GM12878 (cell line): ENCODE results near the gene COPZ1. TPM values are rescaled to one million over a fixed set of nuclear protein-coding genes. Genes with fewer than 3 reads are reported as not detected.

Source experiments
- ATAC-seq: fragments of 200-7000 bp; cut with Tn5 transposase; 3 replicates; pipeline ENCODE4 v1.9.1; 2020; ENCODE audit warnings: mild to moderate bottlenecking, moderate library complexity
- BruUV-seq: library from RNA; stranded (reverse); fragments of 400-500 nt; replicated peaks from 2 replicates; lab custom pipeline; 2021; lab: Mats Ljungman, UMichigan
- CTCF ChIA-PET: fragments of 300-600 bp; sonication (Branson Sonifier 250); formaldehyde crosslinking; extraction: SDS; loops from one replicate; lab custom pipeline; 2021; ENCODE audit warnings: inconsistent platforms; lab: Yijun Ruan, JAX
- POLR2A ChIA-PET: fragments of 350-600 bp; formaldehyde crosslinking; extraction: SDS; loops from one replicate; lab custom pipeline; 2021; ENCODE audit warnings: inconsistent platforms; lab: Charles Lee
- RAD21 ChIA-PET: fragments of 300-600 bp; sonication (Branson Sonifier 250); formaldehyde crosslinking; loops from one replicate; lab custom pipeline; 2023; ENCODE audit warnings: antibody characterized with exemption; ENCODE audit not compliant: unreplicated experiment; lab: Charles Lee
- SMC1A ChIA-PET: fragments of 300-600 bp; sonication (Branson Sonifier 250); formaldehyde crosslinking; loops from one replicate; lab custom pipeline; 2023; ENCODE audit not compliant: unreplicated experiment, uncharacterized antibody; lab: Charles Lee
- DNase-seq: peaks from one replicate; pipeline ENCODE4 v3.0.0-alpha.2; 2011; ENCODE audit warnings: low read depth, low spot score
- FAIRE-seq: peaks from 3 replicates; lab custom pipeline; 2011; peaks lifted over from hg19 to GRCh38; lab: Jason Lieb, UNC
- H2AFZ ChIP-seq: 2 replicates; pipeline ENCODE4 v1.6.0; 2011; ENCODE audit warnings: low read depth, low read length, control low read depth; ENCODE audit not compliant: control insufficient read depth
- H3K27ac ChIP-seq: 2 replicates; pipeline ENCODE4 v1.5.1; 2011; ENCODE audit warnings: control low read depth; ENCODE audit not compliant: control insufficient read depth, insufficient read depth
- H3K27me3 ChIP-seq, 2 experiments: replicated peaks in 1 of 2; 2 replicates each; pipeline versions ENCODE4 v1.6.0 to v1.6.1; 2011; ENCODE audit warnings: low read length in 1 of 2; ENCODE audit not compliant: control insufficient read depth in 2 of 2, insufficient read depth in 2 of 2
- H3K36me3 ChIP-seq, 2 experiments: 2 replicates each; pipeline ENCODE4 v1.5.1; 2011; ENCODE audit warnings: low read length in 1 of 2; ENCODE audit not compliant: control insufficient read depth in 2 of 2, insufficient read depth in 2 of 2
- H3K4me1 ChIP-seq: 2 replicates; pipeline ENCODE4 v1.6.1; 2011; ENCODE audit warnings: mild to moderate bottlenecking, low read length, moderate library complexity, mixed read lengths; ENCODE audit not compliant: control insufficient read depth, insufficient read depth
- H3K4me2 ChIP-seq: 2 replicates; pipeline ENCODE4 v1.6.0; 2011; ENCODE audit warnings: control low read depth; ENCODE audit not compliant: control insufficient read depth, insufficient read depth
- H3K4me3 ChIP-seq: fragments of 200-600 bp; sonication (generic); 2 replicates; pipeline ENCODE4 v1.5.1; 2016
- H3K79me2 ChIP-seq: 2 replicates; pipeline ENCODE4 v1.6.0; 2011; ENCODE audit warnings: low read length; ENCODE audit not compliant: control insufficient read depth, insufficient read depth
- H3K9ac ChIP-seq: 2 replicates; pipeline ENCODE4 v1.8.0; 2011; ENCODE audit warnings: low read length, control low read depth, mixed read lengths; ENCODE audit not compliant: control insufficient read depth, insufficient read depth
- H3K9me3 ChIP-seq: replicated peaks from 3 replicates; pipeline ENCODE4 v1.5.1; 2011; ENCODE audit warnings: mild to moderate bottlenecking, low read length; ENCODE audit not compliant: control insufficient read depth, insufficient read depth
- H4K20me1 ChIP-seq: 2 replicates; pipeline ENCODE4 v1.6.0; 2011; ENCODE audit not compliant: control insufficient read depth, insufficient read depth
- BCL11A ChIP-seq: IDR thresholded peaks from 2 replicates; pipeline ENCODE4 v1.6.1; 2011; ENCODE audit warnings: low read depth, low read length
- FOXK2 ChIP-seq: fragments of 450-650 bp; IDR thresholded peaks from 2 replicates; pipeline ENCODE4 v1.6.1; 2017; ENCODE audit warnings: mild to moderate bottlenecking, moderate library complexity
- HSF1 ChIP-seq: fragments of 150-350 bp; IDR thresholded peaks from 2 replicates; pipeline ENCODE4 v1.6.1; 2014; ENCODE audit warnings: mild to moderate bottlenecking, low read depth, low read length
- IRF5 ChIP-seq: fragments of 450-650 bp; IDR thresholded peaks from 2 replicates; pipeline ENCODE4 v1.6.1; 2017; ENCODE audit warnings: borderline replicate concordance
- NBN ChIP-seq: fragments of 450-650 bp; IDR thresholded peaks from 2 replicates; pipeline ENCODE4 v1.6.1; 2016
- NR2C2 ChIP-seq: IDR thresholded peaks from 2 replicates; pipeline ENCODE4 v1.6.1; 2011; ENCODE audit warnings: borderline replicate concordance, low read depth; ENCODE audit not compliant: control insufficient read depth, insufficient read length
- PAX8 ChIP-seq: fragments of 450-650 bp; IDR thresholded peaks from 2 replicates; pipeline ENCODE4 v1.6.1; 2017; ENCODE audit warnings: mild to moderate bottlenecking, moderate library complexity
- PML ChIP-seq: IDR thresholded peaks from 2 replicates; pipeline ENCODE4 v1.6.1; 2012; ENCODE audit warnings: low read length, inconsistent platforms
- POU2F2 ChIP-seq: IDR thresholded peaks from 3 replicates; pipeline ENCODE4 v1.6.1; 2011; ENCODE audit warnings: low read depth, mild to moderate bottlenecking, low read length, borderline replicate concordance
- SKIL ChIP-seq: fragments of 450-650 bp; IDR thresholded peaks from 2 replicates; pipeline ENCODE4 v1.6.1; 2017; ENCODE audit warnings: mild to moderate bottlenecking, low read depth, inconsistent platforms; ENCODE audit not compliant: poor library complexity, severe bottlenecking
- SMC3 ChIP-seq: IDR thresholded peaks from 2 replicates; pipeline ENCODE4 v1.6.1; 2011; ENCODE audit warnings: low read length, improper control_type of control experiment, borderline replicate concordance
- SPI1 ChIP-seq: IDR thresholded peaks from 2 replicates; pipeline ENCODE4 v1.6.1; 2011; ENCODE audit warnings: low read depth, mild to moderate bottlenecking, low read length, moderate library complexity, borderline replicate concordance; ENCODE audit not compliant: insufficient read depth
- SREBF2 ChIP-seq: IDR thresholded peaks from 2 replicates; pipeline ENCODE4 v1.6.1; 2012; ENCODE audit warnings: mild to moderate bottlenecking, low read length
- STAT1 ChIP-seq: fragments of 450-650 bp; conservative IDR thresholded peaks from 2 replicates; pipeline ENCODE4 v1.6.1; 2014; ENCODE audit warnings: antibody characterized with exemption, mild to moderate bottlenecking
- ZZZ3 ChIP-seq: IDR thresholded peaks from 2 replicates; pipeline ENCODE4 v1.6.1; 2011; ENCODE audit warnings: low read depth; ENCODE audit not compliant: control insufficient read depth, insufficient read length
- WGBS: methylation state at CpG from one replicate; pipeline ENCODE4 v1.1.6; 2016; ENCODE audit warnings: low lambda C conversion rate; ENCODE audit not compliant: insufficient replicate concordance, insufficient coverage; ENCODE audit errors: missing lambda C conversion rate; 5-methylcytosine and 5-hydroxymethylcytosine counted together
- in situ Hi-C: fragments of 300-500 bp; cut with MboI; formaldehyde crosslinking; loops from 9 replicates; pipeline ENCODE4 v1.14.3; 2018; ENCODE audit warnings: mixed read lengths
- intact Hi-C: fragments of 100-400 bp; cut with micrococcal nuclease; formaldehyde crosslinking; loops from one replicate; pipeline ENCODE4 v1.14.2; 2022; ENCODE audit not compliant: unreplicated experiment
- polyA plus RNA-seq, 11 experiments: library from polyadenylated mRNA; depleted of rRNA in 4 of 11; unstranded in 6 of 11; stranded (reverse) in 5 of 11; fragments of >200 nt; fragmentation: Nextera tagmentation in 4 of 11; fragmentation: Illumina TruSeq in 1 of 11; extraction: Ambion mirVana in 4 of 11; extraction: Trizol in 1 of 11; gene quantifications; 1 replicate in 1 of 11; 2 replicates in 10 of 11; pipeline versions ENCODE4 v1.2.1 to v1.2.3, GENCODE V29; 2011 to 2016; ENCODE audit warnings: inconsistent platforms in 2 of 11, missing spikeins in 2 of 11, low read depth in 1 of 11
- total RNA-seq, 4 experiments: library from RNA; depleted of rRNA in 3 of 4; stranded (reverse); fragments of >200 nt in 3 of 4; fragmentation: Illumina TruSeq in 1 of 4; extraction: Trizol in 1 of 4; gene quantifications; 2 replicates each; pipeline versions ENCODE4 v1.2.1 to v1.2.3, GENCODE V29; 2013 to 2021

Gene COPZ1
- total and polyA plus RNA-seq, 10 of the 15 experiments (the other 5 are each of a cell fraction or from before 2014, with no cell fraction given) = 112 to 378 (median 184) TPM

GRCh38 chr12:54301428-54302048 is 23.4 kb upstream of the COPZ1 start:
- ChIA-PET RAD21 (interaction anchor here (0.6 kb wide), 1 partner anchor 21 kb away, joined by 4 read pairs; no protein-coding TSS in a partner anchor), CTCF (interaction anchor here (0.6 to 1.9 kb wide), 7 partner anchors 9 to 94 kb away, joined by 3 to 7 read pairs (median 3); partner anchors contain the start of gene COPZ1), POLR2A (no interaction called here), SMC1A (no interaction called here)
- FAIRE-seq (no peak), ATAC-seq (no peak), DNase-seq (no peak)
- 92% methylated on average over 1 of the region's 1 CpG for WGBS
- in situ Hi-C loops (no loop called here), intact Hi-C loops (no loop called here)
- H3K27ac ChIP-seq = no peak overlapping the region
- no peaks in the 10 kb centered on the region for H4K20me1 ChIP-seq
- TF ChIP-seq PML (no peak), FOXK2 (no peak), BCL11A (no peak), SPI1 (no peak), STAT1 (no peak), SREBF2 (no peak), NBN (no peak), ZZZ3 (no peak), IRF5 (no peak), SMC3 (no peak), PAX8 (no peak), NR2C2 (no peak), SKIL (no peak), POU2F2 (no peak), HSF1 (no peak)
- H3K4me3 ChIP-seq = no peak overlapping the region
- no peaks in the 10 kb centered on the region for H3K9me3 ChIP-seq
- H3K4me1 ChIP-seq = 0 out of 2 replicates have a peak, but pooled peaks cover 3% of the 10 kb centered on the region
- no TSS peak for BruUV-seq
- H3K4me2 ChIP-seq = no peak overlapping the region
- no peaks in the 10 kb centered on the region for H3K36me3 ChIP-seq
- H3K9ac ChIP-seq = no peak overlapping the region
- no peak overlapping the region for H2AFZ ChIP-seq
- H3K79me2 ChIP-seq = no peaks in the 10 kb centered on the region
- H3K27me3 ChIP-seq = peaks cover 12 to 29% of the 10 kb centered on the region in 2 experiments
